Measurements from ENCODE around the gene MUC13.

The MUC13 gene

GRCh38 chr3:124877674-124878073, 56.9 kb downstream of the MUC13 start:
- POLR2A ChIA-PET: interaction anchor here (0.7 to 2.0 kb wide), 3 partner anchors 15 to 103 kb away, joined by 3 to 7 read pairs (median 6); no protein-coding TSS in a partner anchor
- DNase-seq (ENCODE audit: low read depth, low spot score): no peak
- CTCF ChIA-PET: interaction anchor here (0.7 to 2.0 kb wide), 5 partner anchors 15 to 116 kb away, joined by 4 to 12 read pairs (median 9); no protein-coding TSS in a partner anchor
- H3K4me3 ChIP-seq (ENCODE audit: low read depth, low read length): no peak overlapping the region
- TF ChIP-seq CTCF (IDR thresholded peaks at IDR 0.05; ENCODE audit: insufficient read depth, low read length, missing control alignments): no peak

- DNase-seq (ENCODE audit: low read depth, low spot score): no peak
- CTCF ChIA-PET: interaction anchor here (1.0 to 2.0 kb wide), 5 partner anchors 14 to 316 kb away, joined by 3 to 12 read pairs (median 9); no protein-coding TSS in a partner anchor
- POLR2A ChIA-PET: interaction anchor here (1.9 kb wide), 1 partner anchor 13 kb away, joined by 7 read pairs; no protein-coding TSS in a partner anchor
- H3K4me3 ChIP-seq (ENCODE audit: low read depth, low read length): no peak overlapping the region
- TF ChIP-seq CTCF (IDR thresholded peaks at IDR 0.05; ENCODE audit: insufficient read depth, low read length, missing control alignments): no peak
These were observed 58.1 kb downstream of the MUC13 start for GRCh38 chr3:124876401-124876878.

GRCh38 chr3:124873226-124873625, 61.3 kb downstream of the MUC13 start:
- ChIA-PET CTCF (interaction anchor here (1.8 to 2.1 kb wide), 3 partner anchors 9 to 112 kb away, joined by 4 to 8 read pairs (median 6); no protein-coding TSS in a partner anchor), POLR2A (interaction anchor here (0.6 kb wide), 1 partner anchor 82 kb away, joined by 3 read pairs; no protein-coding TSS in a partner anchor)
- H3K4me3 ChIP-seq (ENCODE audit: low read depth, low read length): no peak overlapping the region
- no peak for TF ChIP-seq CTCF (IDR thresholded peaks at IDR 0.05; ENCODE audit: insufficient read depth, low read length, missing control alignments)
- no peak for DNase-seq (ENCODE audit: low read depth, low spot score)

- DNase-seq (ENCODE audit: low read depth, low spot score): no peak
- TF ChIP-seq CTCF (IDR thresholded peaks at IDR 0.05; ENCODE audit: insufficient read depth, low read length, missing control alignments): no peak
- CTCF ChIA-PET: interaction anchor here (0.7 to 1.3 kb wide), 2 partner anchors 40 to 107 kb away, joined by 3 read pairs; no protein-coding TSS in a partner anchor
- H3K4me3 ChIP-seq (ENCODE audit: low read depth, low read length): no peak overlapping the region
- POLR2A ChIA-PET: no interaction called here
These were observed 67.0 kb downstream of the MUC13 start for GRCh38 chr3:124867511-124867910.

GRCh38 chr3:124862006-124862405, 72.5 kb downstream of the MUC13 start:
- CTCF ChIA-PET: interaction anchor here (0.6 to 2.6 kb wide), 3 partner anchors 15 to 74 kb away, joined by 3 to 12 read pairs (median 3); no protein-coding TSS in a partner anchor
- POLR2A ChIA-PET: interaction anchor here (1.5 to 2.6 kb wide), 2 partner anchors 15 to 17 kb away, joined by 3 to 7 read pairs; no protein-coding TSS in a partner anchor
- TF ChIP-seq CTCF (IDR thresholded peaks at IDR 0.05; ENCODE audit: insufficient read depth, low read length, missing control alignments): no peak
- H3K4me3 ChIP-seq (ENCODE audit: low read depth, low read length): no peak overlapping the region
- no peak for DNase-seq (ENCODE audit: low read depth, low spot score)

GRCh38 chr3:124861041-124861440, 73.5 kb downstream of the MUC13 start:
- no peak for DNase-seq (ENCODE audit: low read depth, low spot score)
- CTCF ChIA-PET: interaction anchor here (1.1 kb wide), 2 partner anchors 46 to 100 kb away, joined by 3 read pairs; no protein-coding TSS in a partner anchor
- H3K4me3 ChIP-seq (ENCODE audit: low read depth, low read length): no peak overlapping the region
- POLR2A ChIA-PET: no interaction called here
- no peak for TF ChIP-seq CTCF (IDR thresholded peaks at IDR 0.05; ENCODE audit: insufficient read depth, low read length, missing control alignments)
